Pulmonary artery endothelial cell (primary cell): ENCODE data around the gene KCTD13. TPM values are rescaled to one million over a fixed set of nuclear protein-coding genes. Genes with fewer than 3 reads are reported as not detected.

Experiments
- total RNA-seq: library from RNA; depleted of rRNA; stranded (reverse); fragments of >200 nt; gene quantifications from 2 replicates; pipeline ENCODE4 v1.2.3, GENCODE V29; 2014

Gene KCTD13
- total RNA-seq, 1 donor from 2014 or later = 4.4 TPM

Other genes with a start within 250 kb of the KCTD13 start
- 0.04 and 0.13 TPM in 2 replicates for gene QPRT, start 247.0 kb downstream of the KCTD13 start, total RNA-seq
- not detected in 2 replicates for gene C16orf54, start 180.2 kb downstream of the KCTD13 start, total RNA-seq
- gene ZG16, start 148.0 kb downstream of the KCTD13 start, total RNA-seq = not detected in 2 replicates
- gene KIF22, start 135.5 kb downstream of the KCTD13 start, total RNA-seq = 59.4 and 85.2 TPM in 2 replicates
- gene MAZ, start 119.7 kb downstream of the KCTD13 start, total RNA-seq = 267 and 297 TPM in 2 replicates
- gene PRRT2, start 114.0 kb downstream of the KCTD13 start, total RNA-seq = 0.66 and 0.71 TPM in 2 replicates
- gene PAGR1, start 110.1 kb downstream of the KCTD13 start, total RNA-seq = 17.4 and 26.1 TPM in 2 replicates
- 433 and 451 TPM in 2 replicates for gene MVP, start 105.8 kb downstream of the KCTD13 start, total RNA-seq
- gene CDIPT, start 63.0 kb downstream of the KCTD13 start, total RNA-seq = 60.3 and 88.5 TPM in 2 replicates
- 0.53 and 0.73 TPM in 2 replicates for gene SEZ6L2, start 26.7 kb downstream of the KCTD13 start, total RNA-seq
- gene ASPHD1, start 25.7 kb downstream of the KCTD13 start, total RNA-seq = 0.63 and 1.3 TPM in 2 replicates
- gene TMEM219, start 35.9 kb upstream of the KCTD13 start, total RNA-seq = 75.9 and 80.9 TPM in 2 replicates
- gene TAOK2, start 47.6 kb upstream of the KCTD13 start, total RNA-seq = 97.0 and 109 TPM in 2 replicates
- gene HIRIP3, start 69.4 kb upstream of the KCTD13 start, total RNA-seq = 7.5 and 11.2 TPM in 2 replicates
- gene INO80E, start 70.0 kb upstream of the KCTD13 start, total RNA-seq = 19.1 and 24.5 TPM in 2 replicates
- 0.26 and 0.49 TPM in 2 replicates for gene DOC2A, start 84.8 kb upstream of the KCTD13 start, total RNA-seq
- not detected in 2 replicates for gene C16orf92, start 97.0 kb upstream of the KCTD13 start, total RNA-seq
- gene TLCD3B, start 105.0 kb upstream of the KCTD13 start, total RNA-seq = 0.11 and 0.13 TPM in 2 replicates
- 501 and 602 TPM in 2 replicates for gene ALDOA, start 139.5 kb upstream of the KCTD13 start, total RNA-seq
- 271 and 311 TPM in 2 replicates for gene PPP4C, start 149.8 kb upstream of the KCTD13 start, total RNA-seq
- gene TBX6, start 165.7 kb upstream of the KCTD13 start, total RNA-seq = 0.07 and 0.18 TPM in 2 replicates
- gene YPEL3, start 170.0 kb upstream of the KCTD13 start, total RNA-seq = 6.1 and 12.2 TPM in 2 replicates
- 0.53 and 0.81 TPM in 2 replicates for gene GDPD3, start 187.3 kb upstream of the KCTD13 start, total RNA-seq
- 36.6 and 43.7 TPM in 2 replicates for gene MAPK3, start 197.0 kb upstream of the KCTD13 start, total RNA-seq